GM23338 (cell line): Measurements from ENCODE around the gene TBX19. TPM values are rescaled to one million over a fixed set of nuclear protein-coding genes. Genes with fewer than 3 reads are reported as not detected.

Experiments
- ATAC-seq: fragments of 200-7000 bp; cut with Tn5 transposase; 3 replicates; pipeline ENCODE4 v1.9.1; 2020
- DNase-seq: peaks from one replicate; pipeline ENCODE4 v3.0.0-alpha.2; 2015; ENCODE audit warnings: low spot score
- H2AFZ ChIP-seq: fragments of 200-600 bp; sonication (generic); 2 replicates; pipeline ENCODE4 v1.8.0; 2016; ENCODE audit warnings: antibody characterized with exemption, mild to moderate bottlenecking, moderate library complexity
- H3F3A ChIP-seq: fragments of 200-600 bp; sonication (generic); replicated peaks from 2 replicates; pipeline ENCODE4 v1.8.0; 2017; ENCODE audit warnings: antibody characterized with exemption, mixed run types, low read depth
- H3K27ac ChIP-seq: fragments of 200-600 bp; sonication (generic); 2 replicates; pipeline ENCODE4 v1.6.1; 2016; ENCODE audit warnings: low read depth
- H3K27me3 ChIP-seq: fragments of 200-600 bp; sonication (generic); 2 replicates; pipeline ENCODE4 v1.8.0; 2016; ENCODE audit warnings: mild to moderate bottlenecking, mixed run types, moderate library complexity; ENCODE audit not compliant: insufficient read depth
- H3K36me3 ChIP-seq: fragments of 200-600 bp; sonication (generic); 2 replicates; pipeline ENCODE4 v1.8.0; 2016; ENCODE audit warnings: mild to moderate bottlenecking; ENCODE audit not compliant: insufficient read depth
- H3K4me1 ChIP-seq: fragments of 200-600 bp; sonication (generic); 2 replicates; pipeline ENCODE4 v1.8.0; 2016; ENCODE audit warnings: mild to moderate bottlenecking, moderate library complexity; ENCODE audit not compliant: insufficient read depth
- H3K4me2 ChIP-seq: fragments of 200-600 bp; sonication (generic); 2 replicates; pipeline ENCODE4 v1.7.1; 2017; ENCODE audit warnings: mixed run types
- H3K4me3 ChIP-seq: fragments of 200-600 bp; sonication (generic); 2 replicates; pipeline ENCODE4 v1.6.1; 2016; ENCODE audit warnings: mixed run types
- H3K79me2 ChIP-seq: fragments of 200-600 bp; sonication (generic); replicated peaks from 2 replicates; pipeline ENCODE4 v1.8.0; 2017; ENCODE audit warnings: mild to moderate bottlenecking; ENCODE audit not compliant: insufficient read depth
- H3K9me2 ChIP-seq: fragments of 200-600 bp; sonication (generic); 2 replicates; pipeline ENCODE4 v1.8.0; 2017; ENCODE audit not compliant: insufficient read depth
- H4K20me1 ChIP-seq: fragments of 200-600 bp; sonication (generic); replicated peaks from 2 replicates; pipeline ENCODE4 v1.8.0; 2017; ENCODE audit warnings: mild to moderate bottlenecking; ENCODE audit not compliant: insufficient read depth
- H3K27ac Mint-ChIP-seq: 2 replicates; pipeline ENCODE4 v1.8.0; 2020; ENCODE audit warnings: inconsistent platforms, mild to moderate bottlenecking, moderate library complexity, mixed read lengths
- H3K27me3 Mint-ChIP-seq: 3 replicates; pipeline ENCODE4 v1.8.0; 2022; ENCODE audit warnings: low read depth, mild to moderate bottlenecking, moderate library complexity, mixed read lengths, inconsistent platforms; ENCODE audit not compliant: insufficient read depth, poor library complexity
- H3K36me3 Mint-ChIP-seq: 3 replicates; pipeline ENCODE4 v1.8.0; 2021; ENCODE audit warnings: low read depth, mild to moderate bottlenecking, inconsistent platforms, moderate library complexity, mixed read lengths
- H3K4me1 Mint-ChIP-seq: 3 replicates; pipeline ENCODE4 v1.8.0; 2020; ENCODE audit warnings: mild to moderate bottlenecking, inconsistent platforms, mixed read lengths
- H3K4me3 Mint-ChIP-seq: 3 replicates; pipeline ENCODE4 v1.8.0; 2021; ENCODE audit warnings: moderate library complexity, mild to moderate bottlenecking, inconsistent platforms, mixed read lengths
- H3K9me3 Mint-ChIP-seq: 3 replicates; pipeline ENCODE4 v1.8.0; 2020; ENCODE audit warnings: moderate library complexity, mild to moderate bottlenecking, inconsistent platforms, mixed read lengths
- CREB1 ChIP-seq: fragments of 250-450 bp; sonication (Bioruptor Pico); IDR thresholded peaks from 2 replicates; pipeline ENCODE4 v1.5.0; 2020; ENCODE audit warnings: low read depth, mild to moderate bottlenecking, moderate library complexity
- CTCF ChIP-seq, 2 experiments: fragments of 200-600 bp in 1 of 2; sonication (generic) in 1 of 2; conservative IDR thresholded peaks; 2 replicates each; pipeline versions ENCODE4 v1.5.1 to v1.6.1; 2016 to 2017; ENCODE audit warnings: antibody characterized with exemption in 2 of 2, low read depth in 2 of 2, mild to moderate bottlenecking in 2 of 2, moderate library complexity in 1 of 2
- ETS1 ChIP-seq: IDR thresholded peaks from 2 replicates; pipeline ENCODE4 v1.6.1; 2016; ENCODE audit warnings: antibody characterized with exemption
- EZH2 ChIP-seq: fragments of 200-600 bp; sonication (generic); IDR thresholded peaks from one replicate; pipeline ENCODE4 v1.8.0; 2017; ENCODE audit warnings: antibody characterized with exemption, mild to moderate bottlenecking, low read depth; ENCODE audit not compliant: unreplicated experiment
- EZH2phosphoT487 ChIP-seq: fragments of 200-600 bp; sonication (generic); IDR thresholded peaks from one replicate; pipeline ENCODE4 v1.8.1; 2018; ENCODE audit warnings: antibody characterized with exemption; ENCODE audit not compliant: unreplicated experiment
- JUNB ChIP-seq: IDR thresholded peaks from one replicate; pipeline ENCODE4 v1.6.1; 2016; ENCODE audit warnings: antibody characterized with exemption; ENCODE audit not compliant: unreplicated experiment
- NANOG ChIP-seq: IDR thresholded peaks from 2 replicates; pipeline ENCODE4 v1.6.1; 2016; ENCODE audit warnings: antibody characterized with exemption, borderline replicate concordance
- POLR2AphosphoS5 ChIP-seq: IDR thresholded peaks from 2 replicates; pipeline ENCODE4 v1.6.1; 2016; ENCODE audit warnings: antibody characterized with exemption, low read depth
- REST ChIP-seq: IDR thresholded peaks from one replicate; pipeline ENCODE4 v1.6.1; 2018; ENCODE audit warnings: antibody characterized with exemption; ENCODE audit not compliant: unreplicated experiment
- STAT1 ChIP-seq: IDR thresholded peaks from one replicate; pipeline ENCODE4 v1.6.1; 2016; ENCODE audit warnings: antibody characterized with exemption; ENCODE audit not compliant: unreplicated experiment
- ZNF114 ChIP-seq: fragments of 250-450 bp; sonication (Bioruptor Pico); IDR thresholded peaks from 2 replicates; pipeline ENCODE4 v1.5.0; 2020; ENCODE audit warnings: mild to moderate bottlenecking, moderate library complexity
- ZNF331 ChIP-seq: fragments of 250-450 bp; sonication (Bioruptor Pico); IDR thresholded peaks from 2 replicates; pipeline ENCODE4 v1.5.0; 2020; ENCODE audit warnings: low read depth, mild to moderate bottlenecking, moderate library complexity
- ZNF462 ChIP-seq: fragments of 250-450 bp; sonication (Bioruptor Pico); IDR thresholded peaks from 2 replicates; pipeline ENCODE4 v1.5.0; 2020; ENCODE audit warnings: mild to moderate bottlenecking, moderate library complexity
- polyA plus RNA-seq: library from polyadenylated mRNA; unstranded; fragments of >200 nt; fragmentation: Nextera tagmentation; extraction: Ambion mirVana; gene quantifications from 2 replicates; pipeline ENCODE4 v1.2.1, GENCODE V29; 2016
- total RNA-seq: library from RNA; depleted of rRNA; stranded (reverse); fragments of >200 nt; shearing (Covaris generic); gene quantifications from 2 replicates; pipeline ENCODE4 v1.2.3, GENCODE V29; 2014

Gene TBX19
- total and polyA plus RNA-seq, 2 experiments from 2014 or later: 0.76 to 1.1 TPM

GRCh38 chr1:168330285-168330684 is 49.6 kb downstream of the TBX19 start:
- no peak overlapping the region for H3K27ac Mint-ChIP-seq
- Histone ChIP-seq H3K9me2 (peaks cover 11% of the 10 kb centered on the region), H3K79me2 (no peaks in the 10 kb centered on the region), H3F3A (no peaks in the 10 kb centered on the region), H4K20me1 (no peaks in the 10 kb centered on the region), H3K36me3 (no peaks in the 10 kb centered on the region), H3K4me3 (no peak overlapping the region), H3K4me1 (peaks cover 18% of the 10 kb centered on the region), H3K27me3 (no peaks in the 10 kb centered on the region), H3K4me2 (no peak overlapping the region), H2AFZ (no peak overlapping the region), H3K27ac (no peak overlapping the region)
- H3K4me3 Mint-ChIP-seq: no peak overlapping the region
- TF ChIP-seq EZH2: no peak
- no peak for TF ChIP-seq EZH2phosphoT487
- TF ChIP-seq POLR2AphosphoS5: no peak
- no peak for TF ChIP-seq ZNF331 (CRISPR knock-in tag)
- no peak for TF ChIP-seq JUNB
- TF ChIP-seq NANOG: no peak
- TF ChIP-seq CTCF (conservative IDR thresholded peaks at IDR 0.05; ENCODE audit: low read depth in 2 of 2): no peak
- TF ChIP-seq STAT1: no peak
- TF ChIP-seq ZNF462 (CRISPR knock-in tag): no peak
- no peak for TF ChIP-seq ETS1
- TF ChIP-seq REST: no peak
- no peak for TF ChIP-seq ZNF114 (CRISPR knock-in tag)
- TF ChIP-seq CREB1: no peak
- no peak for DNase-seq
- H3K36me3 Mint-ChIP-seq: no peaks in the 10 kb centered on the region
- 0 out of 3 replicates have a peak, but pooled peaks cover 3% of the 10 kb centered on the region for H3K9me3 Mint-ChIP-seq
- no peaks in the 10 kb centered on the region for H3K27me3 Mint-ChIP-seq
- ATAC-seq: no peak
- H3K4me1 Mint-ChIP-seq: peaks cover 20% of the 10 kb centered on the region
